Hematopoietic multipotent progenitor cell (in vitro differentiated cells): ENCODE measurements around the gene SUCNR1. TPM values are rescaled to one million over a fixed set of nuclear protein-coding genes. Genes with fewer than 3 reads are reported as not detected.
A peak's percentile ranks its signal among the peaks of the same experiment; 100 is the strongest.
"Not testable (repeated sequence)": the region's sequence is repeated elsewhere in the genome, so short reads cannot be mapped to it uniquely, and the experiment has no call there.

Experiments used
- DNase-seq, 3 donors: peaks; one replicate each; pipeline ENCODE4 v3.0.0-alpha.2; 2011 to 2015; ENCODE audit warnings: low read depth in 2 of 3, low spot score in 2 of 3
- total RNA-seq: library from RNA; depleted of rRNA; stranded (reverse); fragments of >200 nt; gene quantifications from one replicate; pipeline ENCODE4 v1.2.3, GENCODE V29; 2012

SUCNR1 gene
- total RNA-seq, 1 donor: 1.6 TPM

DNA sequence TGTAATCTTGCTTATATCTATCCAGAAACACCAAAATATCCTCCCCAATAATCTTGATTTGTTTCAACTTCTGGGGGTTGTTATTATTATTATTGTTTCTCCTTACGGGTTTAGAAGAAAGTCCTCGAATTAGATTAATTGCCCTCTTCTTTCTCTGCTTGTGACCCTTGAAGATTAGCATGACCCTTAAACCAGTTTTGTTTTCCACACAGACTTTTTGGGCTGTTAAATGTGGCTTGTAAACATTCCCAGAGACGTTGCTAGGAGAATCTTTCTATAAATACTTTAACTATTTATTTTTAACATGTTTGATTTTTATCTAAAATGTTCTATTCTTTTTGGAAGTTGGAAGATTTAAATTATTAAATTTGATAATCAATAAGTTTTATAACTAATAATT lies 4.3 kb upstream of the SUCNR1 start:
- no peak for DNase-seq

- peak in 2 of 3 donors; percentile 85 to 88 for DNase-seq
Observed at GRCh38 chr3:151871639-151872468, 1.6 kb upstream of the SUCNR1 start.

DNA sequence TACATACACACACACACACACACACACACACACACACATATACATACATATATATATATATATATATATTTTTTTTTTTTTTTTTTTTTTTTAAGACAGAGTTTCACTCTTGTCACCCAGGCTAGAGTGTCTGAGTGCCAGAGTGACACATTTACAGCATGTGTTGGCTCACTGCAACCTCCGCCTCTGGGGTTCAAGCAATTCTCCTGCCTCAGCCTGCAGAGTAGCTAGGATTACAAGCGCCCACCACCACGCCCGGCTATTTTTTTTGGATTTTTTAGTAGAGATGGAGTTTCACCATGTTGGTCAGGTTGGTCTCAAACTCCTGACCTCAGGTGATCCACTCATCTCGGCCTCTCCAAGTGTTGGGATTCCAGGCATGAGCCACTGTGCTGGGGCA lies 636 bp downstream of the SUCNR1 start:
- not testable (repeated sequence) for DNase-seq

- peak in 2 of 3 donors; percentile 69 to 88 for DNase-seq
Observed at GRCh38 chr3:151875759-151876158, 2.3 kb downstream of the SUCNR1 start.

GRCh38 chr3:151877269-151877668 lies 3.8 kb downstream of the SUCNR1 start:
- no peak for DNase-seq

- no peak for DNase-seq
Observed at GRCh38 chr3:151878465-151878864, 5.0 kb downstream of the SUCNR1 start.

DNA sequence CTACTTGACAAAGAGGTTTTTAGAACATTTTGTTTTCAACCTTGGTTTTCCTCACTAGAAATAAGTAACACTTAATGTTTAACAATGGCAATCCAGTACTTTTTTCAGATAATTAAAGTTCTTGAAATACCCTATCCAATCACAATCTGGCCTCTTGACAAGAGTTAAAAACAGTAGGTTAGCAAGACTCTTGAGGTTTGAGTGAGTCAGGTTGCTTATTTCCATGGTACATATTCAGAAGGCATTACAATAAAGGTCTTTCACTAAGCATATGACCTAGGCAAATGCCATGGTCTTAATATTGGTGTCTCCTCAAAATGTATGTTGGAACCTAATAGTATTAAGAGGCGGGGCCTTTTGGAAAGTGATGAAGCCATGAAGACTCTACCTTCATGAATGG lies 5.6 kb downstream of the SUCNR1 start:
- DNase-seq: no peak

- DNase-seq: no peak
Observed at GRCh38 chr3:151879679-151880415, 6.4 kb downstream of the SUCNR1 start.

- DNase-seq: no peak
Observed at GRCh38 chr3:151880416-151880690, 6.9 kb downstream of the SUCNR1 start.

DNA sequence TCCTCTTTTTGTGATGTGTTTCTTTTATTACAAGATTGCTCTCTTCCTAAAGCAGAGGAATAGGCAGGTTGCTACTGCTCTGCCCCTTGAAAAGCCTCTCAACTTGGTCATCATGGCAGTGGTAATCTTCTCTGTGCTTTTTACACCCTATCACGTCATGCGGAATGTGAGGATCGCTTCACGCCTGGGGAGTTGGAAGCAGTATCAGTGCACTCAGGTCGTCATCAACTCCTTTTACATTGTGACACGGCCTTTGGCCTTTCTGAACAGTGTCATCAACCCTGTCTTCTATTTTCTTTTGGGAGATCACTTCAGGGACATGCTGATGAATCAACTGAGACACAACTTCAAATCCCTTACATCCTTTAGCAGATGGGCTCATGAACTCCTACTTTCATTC lies 7.7 kb downstream of the SUCNR1 start:
- DNase-seq: no peak

DNA sequence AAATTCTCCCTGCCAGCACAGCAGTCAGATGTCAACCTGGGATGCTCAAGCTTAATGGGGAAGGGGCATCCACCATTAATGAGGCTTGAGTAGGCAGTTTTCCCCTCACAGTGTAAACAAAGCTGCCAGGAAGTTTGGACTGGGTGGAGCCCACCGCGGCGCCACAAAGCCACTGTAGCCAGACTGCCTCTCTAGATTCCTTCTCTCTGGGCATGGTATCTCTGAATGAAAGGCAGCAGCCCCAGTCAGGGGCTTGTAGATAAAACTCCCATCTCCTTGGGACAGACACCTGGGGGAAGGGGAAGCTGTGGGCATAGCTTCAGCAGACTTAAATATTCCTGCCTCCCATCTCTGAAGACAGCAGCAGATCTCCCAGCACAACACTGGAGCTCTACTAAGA lies 12.0 kb downstream of the SUCNR1 start:
- DNase-seq: peak in 1 of 3 donors; percentile 44

- DNase-seq: not testable (repeated sequence)
Observed at GRCh38 chr3:151887450-151888211, 14.2 kb downstream of the SUCNR1 start.

DNA sequence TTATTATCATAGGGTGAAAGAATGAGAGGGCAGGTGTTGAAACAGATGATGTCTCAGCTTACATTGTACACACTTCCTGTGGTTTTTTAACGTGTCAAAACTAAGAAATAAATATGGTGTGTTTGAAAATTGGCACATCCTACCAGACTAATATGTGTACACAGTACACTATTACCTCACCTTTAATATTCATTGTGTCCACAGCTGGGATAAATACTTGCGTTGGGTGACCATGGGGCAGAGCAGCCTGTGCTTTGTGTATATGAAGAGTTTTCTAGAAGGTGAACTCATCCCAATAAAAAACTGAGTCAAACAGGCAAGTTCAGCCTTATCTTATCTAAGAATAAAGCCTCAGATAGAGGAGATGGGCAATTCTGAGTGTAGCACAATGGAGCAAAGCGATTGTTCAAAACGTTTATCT lies 17.3 kb downstream of the SUCNR1 start:
- peak in 2 of 3 donors; percentile 29 to 82 for DNase-seq

GRCh38 chr3:151891721-151892120 lies 18.3 kb downstream of the SUCNR1 start:
- no peak for DNase-seq

DNA sequence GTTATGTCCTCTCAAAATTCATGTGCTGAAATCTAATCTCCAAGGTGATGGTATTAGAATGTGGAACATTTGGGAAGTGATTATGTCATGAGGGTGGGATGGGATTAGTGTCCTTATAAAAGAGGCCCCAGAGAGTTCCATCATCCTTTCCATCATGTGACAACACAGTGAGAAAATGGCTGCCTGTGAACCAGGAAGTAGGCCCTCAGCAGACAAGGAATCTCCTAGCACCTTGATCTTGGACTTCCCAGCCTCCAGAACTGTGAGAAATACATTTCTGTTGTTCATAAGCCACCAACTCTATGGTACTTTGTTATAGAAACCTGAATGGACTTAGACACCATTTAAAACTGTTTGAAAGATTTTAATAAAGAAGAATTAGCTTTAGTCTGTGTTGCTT lies 20.8 kb downstream of the SUCNR1 start:
- DNase-seq: no peak

- DNase-seq: no peak
Observed at GRCh38 chr3:151895478-151896241, 22.2 kb downstream of the SUCNR1 start.

DNA sequence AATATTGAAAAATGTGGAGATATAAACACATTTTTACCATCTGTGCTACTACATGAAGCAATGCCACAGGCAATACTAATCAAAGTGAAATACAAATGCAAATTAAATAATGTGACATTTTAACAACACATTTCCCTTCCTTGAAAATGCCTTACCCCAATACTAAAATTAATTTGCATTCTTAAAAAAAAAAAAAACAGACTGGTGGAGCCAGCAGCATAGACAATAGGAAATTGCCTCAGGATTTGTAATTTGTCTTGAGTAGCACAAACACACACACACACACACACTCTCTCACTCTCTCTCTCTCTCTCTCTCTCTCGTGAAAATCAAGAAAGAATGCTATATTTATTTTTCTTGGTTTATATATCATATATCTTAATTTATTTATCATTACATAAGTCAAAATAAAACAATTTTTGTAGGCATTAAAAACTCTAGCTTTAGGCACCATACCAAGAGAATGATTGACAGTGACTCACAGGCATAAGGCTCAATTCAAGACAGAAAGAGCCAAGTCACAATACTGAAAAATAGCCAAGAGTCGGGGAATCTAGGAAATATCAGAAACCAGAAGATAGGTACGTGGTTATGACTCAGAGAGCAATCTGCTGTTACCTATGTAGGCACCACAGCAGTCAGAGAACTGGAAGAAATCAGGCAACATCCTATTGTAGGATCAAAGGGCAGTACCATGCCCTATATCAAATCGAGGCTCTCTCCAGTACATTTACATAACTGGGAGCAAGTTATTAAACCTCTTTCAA lies 23.0 kb downstream of the SUCNR1 start:
- DNase-seq: no peak

DNA sequence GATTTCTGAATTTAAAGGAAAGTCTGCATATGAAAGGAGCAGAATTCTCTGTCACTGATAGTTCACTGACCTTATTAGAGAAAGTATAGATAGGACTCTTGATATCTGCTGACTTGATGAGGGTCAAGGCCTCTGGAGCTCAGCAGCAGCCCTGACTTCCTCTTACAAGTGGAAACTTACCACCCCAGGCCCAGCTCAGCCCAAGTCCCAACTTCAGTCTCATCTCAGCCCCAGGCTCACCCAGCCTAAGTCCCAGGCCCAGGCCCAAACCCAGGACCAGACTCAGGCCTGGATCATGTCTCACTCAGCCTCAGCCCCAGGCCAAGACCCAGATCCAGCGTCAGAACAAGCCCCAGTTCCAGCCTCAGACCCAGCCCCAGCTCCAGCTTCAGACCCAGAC lies 24.7 kb downstream of the SUCNR1 start:
- DNase-seq: not testable (repeated sequence)

DNA sequence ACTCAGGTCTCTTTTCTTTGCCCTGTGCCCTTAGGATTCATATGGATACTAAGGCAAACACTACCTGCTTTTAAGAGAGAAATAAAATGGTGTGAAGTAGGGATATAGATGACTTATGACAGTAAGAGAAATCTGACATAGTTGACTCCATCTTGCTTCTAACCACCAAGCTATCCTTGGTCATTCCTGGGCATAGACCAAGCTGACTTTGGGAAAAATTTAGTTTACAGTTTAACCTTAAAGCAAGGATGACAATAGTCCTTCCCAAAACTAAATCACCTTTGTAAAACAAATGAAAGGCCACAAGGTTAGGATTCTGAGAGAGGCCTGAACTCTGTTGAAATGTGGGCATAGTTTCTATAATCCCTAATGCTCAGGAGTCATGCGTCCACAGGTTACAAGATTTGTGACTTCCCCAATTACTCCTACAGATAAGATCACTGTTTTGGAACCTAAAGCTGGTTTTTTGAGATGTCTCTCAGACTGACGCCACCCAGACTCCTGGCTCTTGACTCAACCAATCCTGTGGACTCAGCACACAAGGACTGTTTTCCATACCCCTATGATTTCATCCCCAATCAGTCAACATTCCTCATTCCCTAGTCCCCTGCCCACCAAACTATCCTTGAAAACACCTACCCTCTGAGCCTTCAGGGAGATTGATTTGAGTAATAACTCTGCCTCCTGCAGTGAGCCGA lies 25.3 kb downstream of the SUCNR1 start:
- DNase-seq: not testable (repeated sequence)
